LNCaP clone FGC (cell line): ENCODE measurements around the gene MCTP2.

Experiments
- DNase-seq: peaks from one replicate; pipeline ENCODE4 v3.0.0-alpha.2; 2011; ENCODE audit warnings: low read depth
- H3K4me3 ChIP-seq: 2 replicates; pipeline ENCODE4 v1.5.1; 2011; ENCODE audit warnings: mild to moderate bottlenecking, low read depth, low read length, control low read depth
- CTCF ChIP-seq: IDR thresholded peaks from 2 replicates; pipeline ENCODE4 v1.5.1; 2012; ENCODE audit warnings: mild to moderate bottlenecking; ENCODE audit not compliant: control insufficient read depth, insufficient read depth; ENCODE audit errors: extremely low read depth

Gene MCTP2

GRCh38 chr15:94453227-94453988 is 222.0 kb downstream of the MCTP2 start:
- TF ChIP-seq CTCF: no peak
- no peak for DNase-seq
- no peak overlapping the region for H3K4me3 ChIP-seq

GRCh38 chr15:94455297-94455696 is 223.9 kb downstream of the MCTP2 start:
- H3K4me3 ChIP-seq: no peak overlapping the region
- TF ChIP-seq CTCF: no peak
- no peak for DNase-seq

GRCh38 chr15:94456226-94456625 is 224.9 kb downstream of the MCTP2 start:
- TF ChIP-seq CTCF: no peak
- DNase-seq: no peak
- H3K4me3 ChIP-seq: no peak overlapping the region

- no peak overlapping the region for H3K4me3 ChIP-seq
- no peak for DNase-seq
- no peak for TF ChIP-seq CTCF
Observed at GRCh38 chr15:94457661-94458060, 226.3 kb downstream of the MCTP2 start.

- no peak for DNase-seq
- TF ChIP-seq CTCF: no peak
- H3K4me3 ChIP-seq: no peak overlapping the region
Observed at GRCh38 chr15:94460624-94461023, 229.3 kb downstream of the MCTP2 start.

- no peak for TF ChIP-seq CTCF
- no peak for DNase-seq
- no peak overlapping the region for H3K4me3 ChIP-seq
Observed at GRCh38 chr15:94467034-94467433, 235.7 kb downstream of the MCTP2 start.

- no peak for TF ChIP-seq CTCF
- no peak for DNase-seq
Observed at GRCh38 chr15:94470492-94470891, 239.1 kb downstream of the MCTP2 start.

More at GRCh38 chr15:94470492-94470891, 239.1 kb downstream of the MCTP2 start:
- no peak overlapping the region for H3K4me3 ChIP-seq
